NCI-H82 (cell line): ENCODE data around the gene TRPV2.
A peak's percentile ranks its signal among the peaks of the same experiment; 100 is the strongest.
"Not testable (repeated sequence)": the region's sequence is repeated elsewhere in the genome, so short reads cannot be mapped to it uniquely, and the experiment has no call there.

Source experiments
- DNase-seq: peaks from one replicate; lab custom pipeline; 2025; lab: John Stamatoyannopoulos, UW

TRPV2 gene

DNA sequence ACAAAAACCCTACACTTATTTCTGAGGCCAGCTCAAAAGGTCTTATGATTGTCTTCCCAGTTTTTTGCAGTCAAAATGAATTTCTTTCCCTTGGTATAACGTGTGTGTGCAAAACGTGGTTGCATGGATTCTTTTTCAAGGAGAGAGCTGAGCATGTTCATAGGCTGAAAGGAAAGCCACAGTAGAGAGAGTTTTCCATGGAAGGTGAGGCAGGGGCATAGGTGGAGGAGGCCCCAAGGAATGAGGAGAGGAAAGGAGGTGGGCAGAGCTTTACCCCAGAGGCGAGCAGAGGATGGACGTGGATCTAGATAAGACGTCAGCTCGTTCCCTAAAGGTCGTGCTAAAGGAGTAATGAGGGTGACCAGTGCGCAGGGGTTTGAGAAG, 22.8 kb downstream of the TRPV2 start:
- DNase-seq = no peak

DNA sequence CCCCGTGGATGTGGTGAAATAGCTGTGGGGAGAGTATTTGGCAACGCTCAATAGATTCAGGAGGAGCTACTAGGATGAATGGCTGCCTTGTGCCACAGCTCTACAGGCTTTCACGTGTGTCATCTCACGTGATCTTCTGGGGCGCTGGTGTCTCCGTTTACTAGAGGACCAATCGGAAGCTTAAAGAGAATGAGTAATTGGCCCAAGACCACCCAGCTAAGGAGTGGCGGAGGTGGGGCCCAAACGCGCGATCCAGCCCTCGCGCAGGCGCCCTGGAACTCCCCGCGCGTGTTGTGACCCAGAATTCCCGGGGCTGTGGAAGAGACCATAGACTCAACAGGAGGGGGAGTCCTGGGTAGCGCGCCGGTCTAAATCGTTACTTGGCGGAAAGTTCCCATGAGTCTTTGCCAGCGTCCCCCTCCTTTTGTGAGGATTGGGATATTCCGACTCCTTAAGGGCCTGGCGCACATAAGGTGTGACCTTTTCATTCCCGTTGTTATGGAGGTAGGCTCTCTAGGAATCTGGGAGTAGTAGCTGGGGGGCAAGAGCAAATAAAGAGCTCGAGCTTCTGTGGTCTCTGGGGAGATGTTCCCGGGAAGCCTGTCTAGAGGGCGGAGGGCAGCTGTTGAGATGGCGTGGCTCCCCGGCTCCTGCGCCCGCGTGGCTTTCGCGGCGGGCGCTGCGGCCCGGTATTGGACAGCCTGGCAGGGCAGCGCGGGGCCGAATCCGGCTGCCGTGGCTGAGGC, 23.4 kb downstream of the TRPV2 start:
- DNase-seq = peak; percentile 100

DNA sequence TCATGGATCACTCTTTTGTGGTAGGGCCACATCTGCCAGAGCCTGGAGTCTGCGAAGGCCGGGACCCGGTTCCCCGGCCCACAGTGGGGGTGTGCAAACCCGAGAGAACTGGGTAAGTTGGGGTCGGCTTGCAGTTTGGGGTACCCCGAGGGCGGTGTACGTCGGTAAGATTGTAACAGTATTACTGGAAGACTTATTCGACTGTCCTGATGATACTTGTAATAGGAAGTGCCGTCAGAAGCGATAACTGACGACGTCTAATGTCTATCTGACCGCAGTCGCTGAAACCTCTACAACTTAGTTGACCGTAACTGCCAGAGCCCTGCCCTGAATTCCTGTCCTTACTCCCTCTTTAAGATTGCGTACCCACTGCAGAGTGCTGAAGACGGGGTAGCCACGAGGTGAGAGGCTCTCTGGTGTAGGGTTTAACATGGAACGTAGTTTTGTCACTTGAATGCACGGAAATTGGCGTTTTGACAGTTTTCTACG, 24.0 kb downstream of the TRPV2 start:
- DNase-seq = peak; percentile 55

DNA sequence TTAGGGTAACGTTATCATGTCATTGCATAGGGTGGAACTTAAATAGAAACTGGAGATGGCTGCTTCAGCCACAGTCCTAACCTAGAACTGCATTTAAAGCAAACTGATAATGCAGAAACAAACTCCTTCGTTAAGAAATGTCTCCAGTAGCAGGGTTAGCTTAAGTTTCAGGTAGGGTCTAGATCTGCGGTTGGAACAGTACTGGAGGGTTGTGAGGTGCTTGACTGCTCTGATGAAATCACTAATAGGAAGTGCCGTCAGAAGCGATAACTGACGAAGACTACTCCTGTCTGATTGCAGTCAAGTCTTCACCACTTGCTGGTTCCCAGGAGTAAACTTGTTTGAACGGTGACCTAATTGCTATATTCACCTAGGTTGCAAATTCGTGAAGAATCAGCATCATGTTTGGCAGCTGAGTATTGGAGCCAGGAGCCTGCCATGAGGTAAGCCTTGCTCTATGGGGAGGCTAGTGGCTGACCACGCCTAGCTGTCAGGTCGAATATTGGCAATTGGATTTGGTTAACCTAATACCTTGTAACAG, 24.5 kb downstream of the TRPV2 start:
- DNase-seq = peak; percentile 68

DNA sequence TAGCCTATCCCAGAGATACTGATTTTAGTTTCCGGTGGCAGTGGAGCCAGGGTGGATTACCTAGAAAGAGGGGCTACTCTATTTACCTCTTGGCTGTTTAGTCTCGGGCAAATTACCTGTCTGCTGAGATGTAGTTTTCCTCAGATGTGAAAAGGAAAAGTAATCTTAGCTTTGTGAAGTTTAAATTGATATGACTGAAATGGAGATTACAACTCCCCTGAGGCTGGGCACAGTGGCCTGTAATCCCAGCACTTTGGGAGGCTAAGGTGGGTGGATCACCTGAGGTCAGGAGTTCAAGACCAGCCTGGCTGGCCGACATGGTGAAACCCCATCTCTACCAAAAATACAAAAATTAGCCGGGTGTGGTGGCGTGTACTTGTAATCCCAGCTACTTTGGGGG, 25.0 kb downstream of the TRPV2 start:
- DNase-seq = not testable (repeated sequence)

DNA sequence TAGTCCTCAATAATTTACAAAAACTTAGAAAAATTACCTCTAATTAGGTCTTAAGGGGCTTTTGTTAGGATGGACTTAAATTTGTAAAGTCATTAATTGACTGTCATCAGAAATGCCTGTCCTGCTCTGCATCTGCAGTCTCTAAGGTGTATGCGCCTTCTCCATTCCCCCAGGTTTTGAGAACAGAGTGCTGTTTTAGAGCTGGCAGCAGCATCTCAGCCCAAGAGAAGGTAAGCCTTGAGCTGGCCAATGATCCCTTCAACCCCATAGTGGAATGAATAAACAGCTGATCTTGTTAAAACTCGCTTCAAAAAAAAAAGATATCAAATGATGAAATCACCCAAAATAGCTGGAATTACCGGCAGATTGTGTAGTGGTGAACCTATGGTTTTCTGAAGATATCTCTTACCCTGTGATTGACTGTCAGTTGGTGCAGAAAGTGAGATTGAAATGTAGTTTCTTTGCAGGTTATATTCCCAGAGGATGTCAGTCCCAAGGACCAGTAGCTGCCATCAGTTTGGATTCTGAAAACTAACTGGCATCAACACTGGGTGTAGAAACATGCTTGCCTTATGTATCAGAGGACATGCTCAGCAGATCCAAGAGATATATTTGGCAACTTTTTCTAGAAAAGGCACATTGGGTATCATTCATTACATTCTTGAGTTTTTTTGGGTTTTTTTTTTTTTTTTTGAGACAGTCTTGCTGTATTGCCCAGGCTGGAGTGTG, 25.7 kb downstream of the TRPV2 start:
- DNase-seq = peak; percentile 41

DNA sequence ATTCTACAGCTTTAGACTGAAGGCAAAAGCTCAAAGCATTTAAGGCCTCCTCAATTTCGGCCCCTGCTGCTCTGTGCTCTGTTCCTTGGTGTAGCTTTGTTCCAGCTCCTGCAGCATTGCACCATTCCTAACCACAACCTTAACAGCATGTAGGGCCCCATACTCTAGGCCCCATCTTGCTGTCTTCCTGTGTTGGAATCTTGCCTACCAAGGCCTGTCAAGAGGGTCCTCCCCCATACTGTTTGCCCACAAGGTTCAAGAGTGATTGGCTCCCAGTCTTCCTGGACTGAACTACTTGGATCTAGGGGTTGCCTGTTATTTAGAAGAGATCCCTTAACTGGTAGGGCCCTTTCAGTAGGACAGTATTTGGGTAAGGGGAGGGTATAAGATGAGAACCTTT, 26.8 kb downstream of the TRPV2 start:
- DNase-seq = peak; percentile 59

DNA sequence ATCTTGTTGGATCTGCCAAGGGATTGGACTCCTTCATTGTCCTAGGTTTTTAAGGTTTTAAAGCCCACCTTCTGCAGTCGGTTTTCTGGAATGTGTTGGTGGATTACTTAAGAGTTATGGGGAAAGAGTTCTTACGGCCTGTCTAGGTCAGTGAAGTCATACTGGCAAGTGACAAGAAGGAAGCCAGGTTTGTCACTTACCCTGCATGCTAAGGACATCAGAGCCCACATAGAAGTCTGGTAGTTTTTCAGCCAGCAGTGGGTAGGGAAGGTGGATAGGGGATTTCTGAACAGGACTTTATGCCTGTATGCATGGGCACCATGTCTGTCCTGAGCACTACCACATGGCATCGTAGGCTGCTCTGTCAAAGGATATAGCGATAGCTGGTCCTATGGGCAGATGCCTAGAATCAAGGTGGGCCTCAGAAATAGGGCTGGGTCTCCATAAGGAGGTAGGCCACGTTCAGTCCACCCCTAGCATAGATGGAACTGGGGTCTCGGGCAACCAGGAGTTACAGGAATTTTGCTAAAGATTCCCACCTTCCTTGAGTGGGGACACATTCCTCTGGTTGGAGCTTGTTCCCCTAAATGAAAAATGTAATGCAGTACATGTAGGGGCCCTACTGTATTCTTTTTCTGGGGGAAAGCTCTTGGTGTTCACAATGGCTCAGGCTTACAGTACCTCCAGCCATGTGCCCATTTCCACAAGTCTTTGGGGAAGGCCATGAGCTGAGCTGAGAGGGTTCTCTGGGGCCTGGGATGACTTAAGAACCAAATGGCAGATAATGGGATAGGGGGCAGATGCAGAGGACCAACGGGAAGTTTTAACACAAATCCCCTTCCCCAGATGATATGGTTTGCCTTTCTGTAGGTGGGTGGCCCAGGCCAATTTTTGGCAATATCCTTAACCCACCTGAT, 27.5 kb downstream of the TRPV2 start:
- DNase-seq = peak; percentile 69

DNA sequence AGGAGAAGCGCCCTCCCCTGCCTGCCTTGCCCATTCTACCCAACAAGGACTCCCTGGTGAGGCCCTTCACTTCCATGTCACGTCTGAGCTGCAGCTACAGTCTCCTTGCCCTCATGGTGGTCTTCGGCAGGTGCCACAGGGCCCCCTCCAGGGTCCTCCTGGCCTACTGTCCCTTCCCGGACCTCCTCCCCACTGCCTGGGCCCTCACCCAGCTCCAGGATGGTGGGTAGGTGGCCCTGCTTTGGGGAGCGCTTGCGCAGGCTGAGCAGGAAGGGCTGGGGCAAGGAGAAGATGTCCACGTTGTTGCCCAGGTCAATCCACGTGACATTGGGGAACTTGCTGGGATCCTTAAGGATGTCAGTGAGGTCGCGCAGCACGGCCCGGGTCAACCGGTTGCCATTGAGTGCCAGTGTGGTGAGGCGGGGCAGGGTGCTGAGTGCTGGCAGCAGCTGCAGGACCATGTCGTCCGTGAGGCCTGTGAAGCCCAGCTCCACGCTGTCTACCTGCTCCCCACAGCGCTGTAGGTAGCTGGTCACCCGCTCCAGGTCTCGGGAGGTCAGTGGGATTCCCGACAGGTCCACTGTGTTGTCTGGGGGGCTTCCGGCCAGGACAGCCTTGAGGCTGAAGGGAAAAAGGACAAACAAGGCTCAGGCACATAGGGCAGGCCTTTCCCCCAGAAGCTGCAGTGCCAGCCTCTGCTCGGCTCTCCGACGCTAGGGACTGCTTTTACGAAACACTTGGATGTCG, 28.3 kb downstream of the TRPV2 start:
- peak; percentile 74 for DNase-seq

DNA sequence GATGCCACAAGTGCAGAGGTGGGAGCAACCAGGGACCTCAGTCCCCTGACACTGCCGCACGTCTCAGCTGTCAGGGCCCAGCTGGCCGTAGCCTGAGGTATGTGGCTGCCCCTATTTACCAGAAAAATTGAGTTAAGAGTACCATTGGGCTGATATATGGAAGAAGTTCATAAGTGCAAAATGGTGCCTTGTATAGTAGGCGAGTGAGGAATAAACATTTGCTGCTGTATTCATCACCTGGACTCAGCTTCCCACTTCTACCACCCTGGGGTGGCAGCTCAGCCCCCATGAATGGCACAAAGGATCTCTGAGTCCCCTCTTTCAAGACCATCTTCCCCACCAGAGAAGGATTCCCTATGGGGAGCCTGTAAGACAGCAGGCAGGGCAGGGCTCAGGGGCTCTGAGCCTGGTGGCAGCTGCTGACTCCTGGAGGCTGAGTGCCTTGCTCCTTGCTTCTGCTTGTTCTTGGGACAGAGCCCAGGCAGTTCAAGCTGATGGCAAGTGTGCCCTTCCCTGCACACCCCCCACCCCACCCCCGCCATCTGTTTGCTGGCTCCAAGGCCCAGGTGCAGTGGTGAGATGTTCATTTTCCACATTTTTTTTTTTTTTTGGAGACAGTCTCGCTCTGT, 29.0 kb downstream of the TRPV2 start:
- peak; percentile 87 for DNase-seq

DNA sequence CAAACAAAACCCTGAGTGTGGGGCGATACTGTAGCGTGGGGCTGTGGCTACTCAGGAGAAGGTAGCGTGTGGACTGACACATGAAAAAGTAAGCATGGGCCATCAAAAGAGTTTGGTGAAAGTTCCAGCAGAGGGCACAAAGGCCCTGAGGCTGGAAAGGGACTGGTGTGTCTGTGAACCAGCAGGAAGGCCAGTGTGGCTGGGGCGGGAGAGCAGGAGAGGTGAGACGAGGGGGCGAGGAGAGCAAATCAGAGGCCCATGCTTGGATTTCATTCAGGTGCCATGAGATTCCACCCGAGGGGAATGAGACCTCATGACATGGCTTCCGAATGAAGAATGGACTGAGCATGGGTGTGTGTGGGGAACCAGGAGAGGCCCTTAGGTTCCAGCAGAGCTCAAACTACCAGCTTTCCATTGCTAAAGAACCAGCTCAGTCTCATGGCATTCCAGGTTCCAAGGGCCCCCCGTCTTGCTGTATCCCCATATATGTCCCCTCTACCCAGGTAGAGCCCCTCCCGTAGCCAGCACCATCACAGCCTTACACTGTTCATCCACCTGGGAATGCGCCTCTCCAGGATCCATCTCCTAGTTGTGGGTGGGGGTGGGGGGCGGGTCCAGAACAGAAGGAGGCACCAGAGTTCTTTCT, 31.1 kb downstream of the TRPV2 start:
- peak; percentile 69 for DNase-seq

DNA sequence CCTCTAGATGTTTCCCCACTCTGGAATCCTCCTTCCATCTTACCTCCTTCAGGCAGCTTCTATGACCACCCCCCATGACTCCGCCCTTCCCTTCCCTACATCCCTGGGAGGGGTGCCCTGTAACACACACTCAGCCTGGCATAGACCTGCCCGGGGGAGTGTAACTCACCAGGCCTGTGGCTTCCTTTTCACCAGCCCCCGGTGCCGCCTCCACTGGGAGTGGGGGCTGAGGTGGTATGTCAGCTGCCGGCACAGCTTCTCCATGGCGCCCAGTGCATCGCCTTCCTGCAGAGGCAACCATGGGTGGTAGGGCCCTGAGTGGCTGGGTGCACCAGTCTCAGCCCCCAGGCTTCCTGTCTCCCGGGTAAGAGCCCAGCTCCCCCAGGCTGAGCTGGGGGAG, 32.3 kb downstream of the TRPV2 start:
- DNase-seq = peak; percentile 61

DNA sequence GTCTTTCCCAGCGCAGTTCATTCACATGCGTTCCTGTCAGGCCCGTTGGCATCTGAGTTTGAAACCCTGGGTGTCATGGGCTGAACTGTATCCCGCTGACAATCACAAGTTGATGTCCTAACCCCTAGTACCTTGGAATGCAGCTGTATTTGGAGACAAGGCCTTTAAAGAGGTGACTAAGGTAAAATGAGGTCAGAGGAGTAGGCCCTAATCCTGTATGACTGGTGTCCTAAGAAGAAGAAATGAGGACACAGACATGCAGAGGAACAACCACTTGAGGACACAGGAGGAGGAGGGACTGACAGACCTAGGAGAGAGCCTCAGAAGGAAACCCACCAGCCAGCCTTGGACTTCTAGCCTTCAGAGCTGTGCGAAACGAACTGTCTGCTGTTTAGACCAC, 33.1 kb downstream of the TRPV2 start:
- DNase-seq = peak; percentile 47

DNA sequence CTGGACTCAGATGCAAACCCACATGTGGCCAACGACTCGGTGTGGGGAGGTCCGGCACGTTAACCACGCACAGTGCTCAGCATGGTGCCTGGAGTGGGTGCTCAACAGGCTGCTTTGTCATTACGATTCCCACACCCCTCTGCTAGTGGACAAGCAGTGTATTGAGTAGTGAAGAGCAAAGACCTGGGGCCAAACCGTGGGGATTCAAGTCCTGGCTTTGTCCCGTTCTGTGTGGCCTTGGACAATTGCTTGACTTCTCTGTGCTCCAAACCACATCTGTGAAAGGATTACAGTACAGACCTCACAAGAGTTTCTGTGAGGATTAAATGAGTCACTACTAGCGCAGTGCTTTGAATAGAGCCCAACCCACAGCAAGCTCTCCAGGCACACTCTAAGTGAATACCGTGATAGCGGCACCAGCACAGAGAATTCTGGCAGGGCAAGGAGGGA, 33.8 kb downstream of the TRPV2 start:
- DNase-seq = peak; percentile 44

DNA sequence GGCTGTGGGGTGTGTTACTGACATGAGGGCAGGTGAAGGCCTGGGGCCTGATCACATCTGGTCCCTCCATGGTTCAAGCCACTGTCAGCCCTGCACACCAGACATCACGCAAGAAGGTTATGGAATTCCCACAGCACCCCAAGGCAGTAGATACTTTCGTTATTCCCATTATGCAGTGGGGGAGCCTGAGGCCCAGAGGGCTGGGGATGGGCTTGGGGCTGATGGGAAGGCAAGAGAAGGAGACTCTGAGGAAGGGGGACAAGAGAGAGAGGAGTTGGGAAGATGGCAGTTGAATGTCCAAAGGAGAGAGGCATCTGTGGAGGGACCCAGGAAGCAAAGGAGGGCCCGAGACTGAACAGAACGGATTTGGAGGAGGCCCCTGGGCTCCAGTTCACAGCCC, 34.7 kb downstream of the TRPV2 start:
- no peak for DNase-seq

DNA sequence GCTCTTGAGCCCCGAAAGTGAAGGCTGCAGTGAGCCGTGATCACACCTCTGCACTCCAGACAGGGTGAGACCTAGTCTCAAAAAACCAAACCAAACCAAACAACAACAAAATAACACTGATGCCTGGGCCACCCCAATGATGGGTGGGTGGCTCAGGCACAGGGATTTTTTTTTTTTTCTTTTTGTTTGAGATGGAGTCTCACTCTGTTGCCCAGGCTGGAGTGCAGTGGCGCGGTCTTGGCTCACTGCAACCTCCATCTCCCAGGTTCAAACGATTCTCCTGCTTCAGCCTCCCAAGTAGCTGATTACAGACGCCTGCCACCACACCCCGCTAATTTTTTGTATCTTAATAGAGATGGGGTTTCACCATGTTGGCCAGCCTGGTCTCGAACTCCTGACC, 36.9 kb downstream of the TRPV2 start:
- DNase-seq = not testable (repeated sequence)

DNA sequence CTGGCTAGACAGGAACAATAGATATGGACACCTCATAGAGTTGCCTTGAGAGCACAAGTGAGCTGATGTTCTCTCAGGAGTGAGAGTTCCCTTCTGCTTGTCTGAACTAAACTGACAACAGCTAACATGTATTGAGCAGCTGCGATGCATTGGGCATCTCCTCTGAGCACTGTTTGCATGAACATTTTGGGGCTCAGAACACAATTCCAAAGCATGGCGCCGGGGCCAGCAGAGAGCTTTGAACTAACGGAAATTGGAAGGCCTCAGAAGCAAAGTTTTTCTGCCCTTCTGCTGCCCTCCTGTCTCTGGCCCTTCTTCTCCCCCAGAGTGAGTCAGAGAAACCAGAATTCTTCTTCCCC, 38.1 kb downstream of the TRPV2 start:
- DNase-seq = no peak

DNA sequence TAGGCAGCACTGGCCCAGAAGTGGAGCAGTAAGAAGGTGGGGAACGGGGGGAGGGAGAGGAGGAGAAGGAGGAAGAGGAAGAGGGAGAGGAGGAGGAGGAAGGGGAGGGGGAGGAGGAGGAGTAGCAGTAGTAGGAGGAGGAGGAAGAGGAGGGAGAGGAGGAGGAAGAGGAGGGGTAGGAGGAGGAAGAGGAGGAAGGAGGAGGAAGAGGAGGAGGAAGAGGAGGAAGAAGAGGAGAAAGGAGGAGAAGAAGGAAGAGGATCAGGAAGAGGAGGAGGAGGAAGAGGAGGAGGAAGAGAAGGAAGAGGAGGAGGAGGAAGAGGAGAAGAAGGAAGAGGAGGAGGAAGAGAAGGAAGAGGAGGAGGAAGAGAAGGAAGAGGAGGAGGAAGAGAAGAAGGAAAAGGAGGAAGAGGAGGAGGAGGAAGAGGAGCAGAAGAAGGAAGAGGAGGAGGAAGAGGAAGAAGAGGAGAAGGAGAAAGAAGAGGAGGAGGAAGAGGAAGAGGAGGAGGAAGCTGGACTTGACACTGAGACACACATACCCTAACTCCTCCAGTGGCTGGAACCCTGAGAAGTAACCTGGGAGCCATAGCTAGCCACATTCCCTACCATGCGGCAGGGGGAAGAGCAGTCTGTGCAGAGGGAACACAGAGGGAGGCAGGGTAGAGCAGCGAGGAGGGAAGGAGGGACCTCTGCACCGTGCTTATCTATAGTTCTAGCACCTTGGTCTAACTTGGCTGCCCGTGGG, 40.8 kb downstream of the TRPV2 start:
- peak; percentile 61 for DNase-seq

DNA sequence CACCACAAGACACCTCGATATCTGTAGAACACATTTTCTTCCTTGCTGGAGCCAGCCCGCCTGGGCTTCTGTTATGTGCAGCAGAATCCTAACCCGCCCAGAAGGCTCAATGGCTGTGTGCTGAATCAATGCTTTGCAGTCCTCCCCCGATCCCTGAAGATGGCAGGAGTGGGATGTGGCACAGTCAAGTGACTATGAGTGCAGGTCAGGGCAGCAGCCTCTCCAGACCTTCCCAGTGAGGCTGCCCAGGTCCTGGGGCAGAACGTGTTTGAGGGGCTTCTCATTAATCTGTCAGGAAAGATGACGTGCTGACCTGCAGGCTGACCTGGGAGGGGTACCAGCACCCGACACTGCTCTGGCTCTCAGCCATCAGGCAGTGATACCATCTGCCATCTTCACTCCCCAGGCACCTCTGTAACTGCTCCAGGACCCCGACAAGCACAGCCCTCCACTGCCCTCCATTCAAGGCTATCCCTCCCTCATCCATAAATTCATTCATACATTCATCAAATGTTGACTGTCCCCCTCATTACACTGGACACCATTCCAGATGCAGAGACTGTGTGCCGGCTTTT, 41.5 kb downstream of the TRPV2 start:
- peak; percentile 61 for DNase-seq
